ACHN (cell line): ENCODE measurements around the gene ZNF385D.

ENCODE experiments used
- DNase-seq: peaks from one replicate; pipeline ENCODE4 v3.0.0-alpha.2; 2015
- in situ Hi-C: cut with HindIII; loops from 2 replicates; pipeline ENCODE4 v1.10.0; 2017; ENCODE audit warnings: low sequenced_read_pairs, low pct_ligation_motif_present, low pct_unique_long_range_greater_than_20kb

ZNF385D gene

DNA sequence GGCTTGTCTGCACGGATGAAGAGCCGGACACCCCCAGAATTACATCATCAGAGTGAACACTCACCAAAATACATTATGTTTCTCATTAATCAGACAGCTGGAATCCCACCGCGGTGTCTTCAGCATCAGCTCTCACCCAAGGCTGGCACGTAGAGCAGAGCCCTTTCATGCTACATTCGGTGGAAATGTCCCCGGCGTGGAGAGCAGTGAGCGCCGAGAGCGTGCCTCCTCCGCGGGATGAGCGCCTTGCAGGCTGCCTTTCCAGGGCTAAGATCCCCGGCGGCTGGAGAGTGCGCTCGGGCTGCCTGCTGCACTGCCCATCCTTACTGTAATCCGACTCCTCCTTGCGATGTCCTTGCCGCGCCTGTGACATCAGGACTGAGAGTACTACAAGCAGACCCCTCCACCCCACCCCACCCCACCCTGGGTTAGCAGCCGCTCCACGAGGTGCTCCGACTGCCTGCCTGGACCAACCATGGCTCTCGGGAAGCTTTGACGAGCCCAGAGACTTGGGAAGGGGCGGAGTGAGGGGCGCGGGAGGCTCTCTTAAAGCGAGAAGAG, at the start of gene ZNF385D:
Gene ZNF385D, minus strand, starts transcription at position 380 of the 561 bp plus-strand sequence. Its CDS starts 294 bp downstream, at position 86.
- in situ Hi-C loops: no loop called here
- peak; percentile 63 for DNase-seq

- no peak for DNase-seq
- in situ Hi-C loops: no loop called here
Observed at GRCh38 chr3:21798356-21799088, 47.5 kb upstream of the ZNF385D start.

- in situ Hi-C loops: no loop called here
- no peak for DNase-seq
Observed at GRCh38 chr3:21795921-21796320, 44.9 kb upstream of the ZNF385D start.

GRCh38 chr3:21795152-21795837, 44.3 kb upstream of the ZNF385D start:
- DNase-seq: no peak
- in situ Hi-C loops: no loop called here

DNA sequence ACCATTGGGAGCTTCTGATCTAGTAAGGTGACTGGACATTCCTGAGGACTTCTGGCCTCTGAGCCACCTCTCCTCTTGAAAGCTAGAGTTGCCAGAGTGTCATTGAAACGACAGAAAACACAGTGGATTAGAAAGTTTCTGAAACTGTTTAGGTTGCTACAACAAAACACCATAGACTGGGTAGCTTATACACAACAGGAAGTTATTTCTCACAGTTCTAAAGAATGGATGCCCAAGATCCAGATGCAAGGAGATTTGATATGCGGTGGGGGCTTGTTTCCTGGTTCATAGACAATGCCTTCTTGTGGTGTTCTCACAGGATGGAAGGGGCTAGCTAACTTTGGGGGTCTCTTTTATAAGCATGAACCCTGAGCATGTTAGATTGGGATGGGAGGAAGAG, 43.3 kb upstream of the ZNF385D start:
- no peak for DNase-seq
- in situ Hi-C loops: no loop called here

GRCh38 chr3:21792176-21792575, 41.2 kb upstream of the ZNF385D start:
- in situ Hi-C loops: no loop called here

DNA sequence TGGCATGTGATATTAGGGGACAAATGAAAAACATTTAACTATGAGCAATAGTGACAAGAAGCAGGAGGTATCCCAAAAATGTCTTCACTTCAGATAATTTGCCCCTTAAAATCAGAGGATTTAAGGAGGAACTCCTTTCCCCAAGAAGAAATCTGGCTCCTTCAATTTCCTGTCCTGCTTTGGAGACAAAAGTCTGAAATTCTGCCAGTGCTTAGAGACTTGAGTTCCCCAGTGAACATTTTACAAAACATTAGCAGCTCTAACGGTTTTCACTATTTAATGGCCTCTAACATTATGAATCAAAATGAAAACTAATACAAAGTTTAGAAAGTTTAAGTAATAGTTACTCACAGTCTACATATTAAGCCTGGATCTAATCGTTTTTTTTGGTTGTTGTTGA, 40.3 kb upstream of the ZNF385D start:
- DNase-seq: no peak
- in situ Hi-C loops: no loop called here

More at GRCh38 chr3:21792176-21792575, 41.2 kb upstream of the ZNF385D start:
- no peak for DNase-seq

DNA sequence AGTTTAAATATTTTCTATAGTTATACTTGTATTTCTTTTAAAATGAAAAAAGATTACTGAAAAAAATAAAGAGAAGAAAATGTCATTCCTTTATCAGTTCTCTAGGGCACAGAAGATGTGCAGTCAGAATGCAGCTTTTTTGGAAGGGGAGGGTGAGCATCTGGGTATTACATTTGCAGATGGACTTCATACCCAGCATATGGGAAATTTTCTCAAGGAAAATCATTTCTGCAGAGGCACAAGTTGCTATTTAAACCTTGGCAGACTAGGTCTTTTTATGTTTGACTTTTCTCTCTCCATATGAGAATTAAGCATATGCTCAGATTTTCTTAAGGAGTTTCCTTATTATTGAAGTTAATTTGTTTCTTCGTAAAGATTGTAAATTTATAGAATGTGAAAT, 39.5 kb upstream of the ZNF385D start:
- in situ Hi-C loops: no loop called here
- DNase-seq: no peak

DNA sequence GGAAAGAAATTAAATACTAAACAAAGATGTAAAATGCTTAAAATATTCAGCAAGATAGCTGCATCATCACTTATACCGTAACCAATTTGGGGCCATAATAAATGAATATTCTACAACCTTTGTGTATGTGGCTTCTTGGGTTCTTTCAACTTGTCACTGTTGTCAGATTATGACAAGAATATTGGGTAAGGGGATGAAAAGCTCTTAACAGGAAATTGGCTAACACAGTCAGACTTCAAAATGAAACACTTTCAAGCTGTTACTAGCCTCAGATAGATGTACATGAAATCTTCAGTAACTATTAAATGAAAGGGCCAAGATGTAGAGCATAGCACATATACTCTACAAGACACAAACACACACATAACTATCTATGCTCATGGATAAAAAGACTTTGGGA, 38.7 kb upstream of the ZNF385D start:
- DNase-seq: no peak
- in situ Hi-C loops: no loop called here

DNA sequence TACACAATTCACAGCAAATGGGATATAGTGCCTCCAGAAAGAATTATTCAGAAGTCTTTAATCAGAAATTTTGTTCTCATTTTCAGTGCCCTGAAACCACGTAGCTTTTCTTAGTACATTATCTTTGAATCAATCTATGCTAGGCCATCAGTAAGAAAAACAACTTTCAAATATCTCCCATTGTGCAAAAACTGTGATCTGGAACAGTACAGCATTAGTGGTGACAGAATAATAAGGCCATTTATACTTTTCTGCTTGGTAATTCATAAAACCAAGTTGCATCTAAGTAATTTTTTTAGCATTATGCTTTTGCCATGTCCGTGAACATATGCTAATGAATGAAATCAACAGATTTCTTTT, 35.4 kb upstream of the ZNF385D start:
- DNase-seq: no peak
- in situ Hi-C loops: no loop called here

- in situ Hi-C loops: no loop called here
- no peak for DNase-seq
Observed at GRCh38 chr3:21785765-21786437, 34.9 kb upstream of the ZNF385D start.

- no peak for DNase-seq
- in situ Hi-C loops: no loop called here
Observed at GRCh38 chr3:21783839-21784238, 32.8 kb upstream of the ZNF385D start.

DNA sequence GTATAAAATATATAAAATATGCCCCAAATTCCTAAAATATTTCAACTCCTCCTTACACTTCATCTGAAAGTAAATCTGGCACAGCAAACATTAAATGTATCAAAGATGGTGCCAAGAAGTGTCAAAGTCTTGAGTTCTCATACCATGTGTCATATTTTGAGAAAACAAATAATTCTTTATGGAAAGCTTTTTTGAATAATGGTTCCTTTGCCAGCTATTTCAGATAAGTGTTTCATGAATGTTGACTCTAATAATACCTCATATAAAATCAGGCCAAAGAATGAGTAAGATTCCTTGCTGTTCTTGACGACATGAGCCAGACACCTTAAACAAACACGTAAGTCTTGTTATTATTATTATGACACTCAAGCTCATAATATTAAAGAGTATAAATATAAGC, 30.3 kb upstream of the ZNF385D start:
- no peak for DNase-seq
- in situ Hi-C loops: no loop called here

DNA sequence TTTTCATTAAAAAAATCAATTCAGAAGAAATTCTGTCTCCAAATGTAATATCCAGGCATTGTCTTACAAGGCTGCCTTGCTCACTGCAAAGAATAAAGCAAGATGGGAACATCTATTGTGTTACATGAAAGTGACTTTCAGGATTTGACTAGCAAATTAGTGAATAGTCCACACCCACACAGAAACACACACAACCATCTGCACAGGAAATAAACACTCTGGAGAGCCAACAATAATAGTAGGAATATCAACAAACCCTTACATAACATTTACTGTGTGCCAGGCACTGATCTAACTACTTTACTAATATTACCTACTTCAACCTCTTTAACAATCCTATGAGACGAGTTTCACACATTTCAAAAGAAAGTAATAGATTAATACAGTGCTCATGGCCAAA, 28.9 kb upstream of the ZNF385D start:
- in situ Hi-C loops: no loop called here
- DNase-seq: no peak

DNA sequence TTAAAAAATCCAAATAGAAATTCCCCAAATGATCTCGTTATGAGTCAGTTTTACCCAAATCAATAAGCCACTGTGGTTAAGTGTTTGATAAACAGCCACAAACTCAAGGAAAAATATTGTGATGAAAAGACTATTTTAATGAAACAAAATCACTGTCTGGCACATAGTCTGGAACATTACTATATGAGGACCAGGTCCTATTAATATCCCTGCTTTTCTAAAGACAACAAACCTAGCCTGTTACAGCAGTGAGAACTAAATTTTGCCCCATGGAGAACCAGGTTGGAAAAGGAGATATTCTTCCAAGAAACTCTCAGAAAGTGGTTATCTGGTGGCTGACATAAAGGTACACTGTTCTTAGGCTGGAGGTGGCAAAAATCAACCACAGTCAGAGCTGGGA, 27.7 kb upstream of the ZNF385D start:
- in situ Hi-C loops: no loop called here
- DNase-seq: no peak

DNA sequence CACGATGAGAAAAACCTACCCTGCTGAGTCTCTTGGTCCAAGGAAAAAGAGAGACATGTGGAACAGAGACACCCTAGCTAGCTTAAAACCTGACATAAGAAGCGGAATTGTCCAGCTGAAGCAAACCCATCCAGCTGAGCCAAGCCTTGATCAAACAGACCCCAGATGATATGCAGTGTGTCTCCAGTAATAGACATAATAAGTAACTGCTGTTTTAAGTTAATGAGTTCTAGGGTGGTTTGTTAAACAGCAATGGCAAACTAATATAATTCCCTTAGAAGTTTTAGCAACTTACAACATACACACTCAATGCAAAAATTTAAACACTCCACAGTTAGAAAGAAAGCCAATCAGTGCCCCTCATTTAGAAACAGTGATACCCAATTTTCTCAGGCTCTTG, 26.8 kb upstream of the ZNF385D start:
- in situ Hi-C loops: no loop called here
- DNase-seq: no peak

GRCh38 chr3:21766002-21766401, 15.0 kb upstream of the ZNF385D start:
- no peak for DNase-seq
- in situ Hi-C loops: no loop called here

DNA sequence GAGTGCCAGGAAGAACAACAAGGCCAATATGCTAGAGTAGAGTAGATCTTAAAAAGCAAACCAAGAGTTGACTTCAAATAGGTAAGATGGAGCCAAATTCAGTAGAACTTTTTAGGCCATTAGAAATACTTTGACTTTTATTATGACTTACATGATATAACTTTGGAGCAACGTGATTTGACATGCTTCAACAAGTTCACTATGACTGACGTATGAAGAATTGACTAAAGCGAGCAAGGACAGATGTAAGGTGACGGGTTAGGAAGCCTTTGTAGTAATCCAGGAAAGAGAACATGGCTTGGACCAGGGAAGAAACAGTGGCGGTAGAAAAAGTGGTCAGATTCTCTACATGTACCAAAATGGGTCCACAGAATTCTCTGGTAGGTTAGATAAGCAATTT, 4.9 kb upstream of the ZNF385D start:
- in situ Hi-C loops: no loop called here
- no peak for DNase-seq

- in situ Hi-C loops: no loop called here
- DNase-seq: no peak
Observed at GRCh38 chr3:21754839-21755238, 3.8 kb upstream of the ZNF385D start.
